Endothelial cell of umbilical vein (primary cell): ENCODE data around the gene NUDT8.

Source experiments
- CTCF ChIP-seq, 2 donors: IDR thresholded peaks; 1 replicate in 1 of 2; 2 replicates in 1 of 2; pipeline ENCODE4 v1.5.1; 2011; ENCODE audit warnings: low read length in 2 of 2, mild to moderate bottlenecking in 2 of 2, moderate library complexity in 2 of 2, control low read depth in 1 of 2, inconsistent platforms in 1 of 2, low read depth in 1 of 2; ENCODE audit not compliant: insufficient read depth in 1 of 2; ENCODE audit errors: extremely low read depth in 1 of 2
- EZH2 ChIP-seq: IDR thresholded peaks from 2 replicates; pipeline ENCODE4 v1.6.1; 2012; ENCODE audit warnings: borderline replicate concordance, low read depth, mild to moderate bottlenecking, moderate library complexity, low read length, inconsistent platforms; ENCODE audit not compliant: severe bottlenecking
- FOS ChIP-seq: IDR thresholded peaks from 2 replicates; pipeline ENCODE4 v1.6.1; 2011; ENCODE audit warnings: mild to moderate bottlenecking, low read length, moderate library complexity, borderline replicate concordance; ENCODE audit not compliant: insufficient read depth
- GATA2 ChIP-seq: IDR thresholded peaks from 2 replicates; pipeline ENCODE4 v1.7.0; 2011; ENCODE audit warnings: low read depth, mild to moderate bottlenecking, moderate library complexity, mixed read lengths, low read length; ENCODE audit not compliant: insufficient read length, insufficient read depth
- JUN ChIP-seq: IDR thresholded peaks from 2 replicates; pipeline ENCODE4 v1.6.1; 2011; ENCODE audit warnings: borderline replicate concordance, low read depth; ENCODE audit not compliant: insufficient read length, insufficient read depth
- MAX ChIP-seq: IDR thresholded peaks from 2 replicates; pipeline ENCODE4 v1.6.1; 2011; ENCODE audit not compliant: insufficient read depth, insufficient read length
- MYC ChIP-seq: IDR thresholded peaks from one replicate; pipeline ENCODE4 v1.6.1; 2011; ENCODE audit warnings: mild to moderate bottlenecking, low read depth, low read length
- POLR2A ChIP-seq: IDR thresholded peaks from 2 replicates; pipeline ENCODE4 v1.6.1; 2012; ENCODE audit warnings: low read depth, mild to moderate bottlenecking, control low read depth, low read length
- POLR2AphosphoS5 ChIP-seq: IDR thresholded peaks from 2 replicates; pipeline ENCODE4 v1.6.1; 2012; ENCODE audit warnings: low read depth, mild to moderate bottlenecking, control low read depth, low read length, moderate library complexity; ENCODE audit not compliant: insufficient read depth

GRCh38 chr11:67601098-67601497, 28.6 kb downstream of the NUDT8 start:
- TF ChIP-seq CTCF (IDR thresholded peaks at IDR 0.05; ENCODE audit: extremely low read depth in 1 of 2, insufficient read depth in 1 of 2, low read depth in 1 of 2, low read length in 2 of 2) (no peak), POLR2A (no peak), MAX (no peak), EZH2 (no peak), POLR2AphosphoS5 (no peak), FOS (no peak), JUN (no peak), GATA2 (no peak), MYC (no peak)
